Stimulated activated CD8-positive, alpha-beta memory T cell treated with anti-CD3 and anti-CD28 coated beads, Interleukin-7, amount 100 ng/mL, for 1 hour (primary cell): ENCODE results near the gene PCDHA12.
"Not testable (repeated sequence)": the region's sequence is repeated elsewhere in the genome, so short reads cannot be mapped to it uniquely, and the experiment has no call there.

Source experiments
- DNase-seq, 2 donors: peaks; one replicate each; pipeline ENCODE4 v3.0.0-alpha.2; 2020; ENCODE audit warnings: low read depth in 2 of 2

Gene PCDHA12, protein sequence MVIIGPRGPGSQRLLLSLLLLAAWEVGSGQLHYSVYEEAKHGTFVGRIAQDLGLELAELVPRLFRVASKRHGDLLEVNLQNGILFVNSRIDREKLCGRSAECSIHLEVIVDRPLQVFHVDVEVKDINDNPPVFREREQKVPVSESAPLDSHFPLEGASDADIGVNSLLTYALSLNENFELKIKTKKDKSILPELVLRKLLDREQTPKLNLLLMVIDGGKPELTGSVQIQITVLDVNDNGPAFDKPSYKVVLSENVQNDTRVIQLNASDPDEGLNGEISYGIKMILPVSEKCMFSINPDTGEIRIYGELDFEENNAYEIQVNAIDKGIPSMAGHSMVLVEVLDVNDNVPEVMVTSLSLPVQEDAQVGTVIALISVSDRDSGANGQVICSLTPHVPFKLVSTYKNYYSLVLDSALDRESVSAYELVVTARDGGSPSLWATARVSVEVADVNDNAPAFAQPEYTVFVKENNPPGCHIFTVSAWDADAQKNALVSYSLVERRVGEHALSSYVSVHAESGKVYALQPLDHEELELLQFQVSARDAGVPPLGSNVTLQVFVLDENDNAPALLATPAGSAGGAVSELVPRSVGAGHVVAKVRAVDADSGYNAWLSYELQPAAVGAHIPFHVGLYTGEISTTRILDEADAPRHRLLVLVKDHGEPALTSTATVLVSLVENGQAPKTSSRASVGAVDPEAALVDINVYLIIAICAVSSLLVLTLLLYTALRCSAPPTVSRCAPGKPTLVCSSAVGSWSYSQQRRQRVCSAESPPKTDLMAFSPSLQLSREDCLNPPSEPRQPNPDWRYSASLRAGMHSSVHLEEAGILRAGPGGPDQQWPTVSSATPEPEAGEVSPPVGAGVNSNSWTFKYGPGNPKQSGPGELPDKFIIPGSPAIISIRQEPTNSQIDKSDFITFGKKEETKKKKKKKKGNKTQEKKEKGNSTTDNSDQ

DNA sequence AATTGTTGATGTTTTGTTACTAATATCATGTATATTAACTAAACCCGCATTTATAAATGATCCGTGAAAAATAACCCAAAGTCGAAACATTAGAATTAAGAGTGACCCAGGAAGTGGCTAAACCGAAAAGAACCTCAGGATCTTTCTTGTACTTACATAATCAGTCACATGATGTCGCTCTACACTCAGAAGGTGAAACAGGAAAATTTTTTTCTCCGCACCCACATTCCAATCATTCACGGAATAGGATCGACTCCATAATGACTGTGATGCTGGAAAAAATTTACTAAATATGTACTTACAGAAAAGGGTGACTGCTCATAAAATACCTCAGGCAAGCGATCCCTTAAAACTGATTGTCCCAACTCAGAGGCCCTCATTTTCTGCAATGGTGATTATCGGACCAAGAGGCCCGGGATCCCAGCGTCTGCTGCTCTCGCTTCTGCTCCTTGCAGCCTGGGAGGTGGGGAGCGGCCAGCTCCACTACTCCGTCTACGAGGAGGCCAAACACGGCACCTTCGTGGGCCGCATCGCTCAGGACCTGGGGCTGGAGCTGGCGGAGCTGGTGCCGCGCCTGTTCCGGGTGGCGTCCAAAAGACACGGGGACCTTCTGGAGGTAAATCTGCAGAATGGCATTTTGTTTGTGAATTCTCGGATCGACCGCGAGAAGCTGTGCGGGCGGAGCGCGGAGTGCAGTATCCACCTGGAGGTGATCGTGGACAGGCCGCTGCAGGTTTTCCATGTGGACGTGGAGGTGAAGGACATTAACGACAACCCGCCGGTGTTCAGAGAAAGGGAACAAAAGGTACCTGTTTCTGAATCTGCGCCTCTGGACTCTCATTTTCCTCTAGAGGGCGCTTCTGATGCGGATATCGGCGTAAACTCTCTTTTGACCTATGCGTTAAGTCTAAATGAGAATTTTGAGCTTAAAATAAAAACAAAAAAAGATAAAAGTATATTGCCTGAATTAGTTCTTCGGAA is at the start of gene PCDHA12:
Gene PCDHA12 (plus strand): TSS at position 224 of the 981 bp plus-strand sequence. CDS start 165 bp downstream, at position 389.
- DNase-seq = no peak

DNA sequence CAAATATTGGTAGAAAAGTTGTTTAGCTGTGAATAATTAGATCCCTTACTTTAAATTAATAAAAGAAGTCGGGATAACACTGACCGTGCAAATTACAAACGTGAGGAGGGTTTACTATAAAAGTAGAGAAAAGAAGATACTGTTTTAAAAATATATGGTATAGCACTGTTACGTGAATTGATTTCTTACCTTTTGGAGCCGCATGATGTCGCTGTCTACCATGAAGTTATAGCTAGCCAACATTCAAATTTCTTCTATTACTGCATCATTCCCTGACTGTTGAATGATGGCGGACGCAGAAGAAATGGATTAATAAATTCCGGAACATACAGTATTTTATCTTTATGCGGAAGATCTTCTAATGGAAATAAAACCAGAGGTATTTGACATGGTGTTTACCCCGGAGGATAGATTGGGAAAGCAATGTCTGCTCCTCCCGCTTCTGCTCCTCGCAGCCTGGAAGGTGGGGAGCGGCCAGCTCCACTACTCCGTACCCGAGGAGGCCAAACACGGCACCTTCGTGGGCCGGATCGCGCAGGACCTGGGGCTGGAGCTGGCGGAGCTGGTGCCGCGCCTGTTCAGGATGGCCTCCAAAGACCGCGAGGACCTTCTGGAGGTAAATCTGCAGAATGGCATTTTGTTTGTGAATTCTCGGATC is 47.3 kb upstream of the PCDHA12 start, which contains the start of gene PCDHA6:
Gene PCDHA6 (plus strand): TSS at position 257 of the 658 bp plus-strand sequence. CDS start 132 bp downstream, at position 389.
- DNase-seq = no peak

DNA sequence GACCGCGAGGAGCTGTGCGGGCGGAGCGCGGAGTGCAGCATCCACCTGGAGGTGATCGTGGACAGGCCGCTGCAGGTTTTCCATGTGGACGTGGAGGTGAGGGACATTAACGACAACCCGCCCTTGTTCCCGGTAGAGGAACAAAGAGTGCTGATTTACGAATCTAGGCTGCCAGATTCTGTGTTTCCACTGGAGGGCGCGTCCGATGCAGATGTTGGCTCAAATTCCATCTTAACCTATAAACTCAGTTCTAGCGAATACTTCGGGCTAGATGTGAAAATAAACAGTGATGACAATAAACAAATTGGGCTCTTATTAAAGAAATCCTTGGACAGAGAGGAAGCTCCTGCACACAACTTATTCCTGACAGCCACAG is 46.8 kb upstream of the PCDHA12 start:
- DNase-seq = no peak

DNA sequence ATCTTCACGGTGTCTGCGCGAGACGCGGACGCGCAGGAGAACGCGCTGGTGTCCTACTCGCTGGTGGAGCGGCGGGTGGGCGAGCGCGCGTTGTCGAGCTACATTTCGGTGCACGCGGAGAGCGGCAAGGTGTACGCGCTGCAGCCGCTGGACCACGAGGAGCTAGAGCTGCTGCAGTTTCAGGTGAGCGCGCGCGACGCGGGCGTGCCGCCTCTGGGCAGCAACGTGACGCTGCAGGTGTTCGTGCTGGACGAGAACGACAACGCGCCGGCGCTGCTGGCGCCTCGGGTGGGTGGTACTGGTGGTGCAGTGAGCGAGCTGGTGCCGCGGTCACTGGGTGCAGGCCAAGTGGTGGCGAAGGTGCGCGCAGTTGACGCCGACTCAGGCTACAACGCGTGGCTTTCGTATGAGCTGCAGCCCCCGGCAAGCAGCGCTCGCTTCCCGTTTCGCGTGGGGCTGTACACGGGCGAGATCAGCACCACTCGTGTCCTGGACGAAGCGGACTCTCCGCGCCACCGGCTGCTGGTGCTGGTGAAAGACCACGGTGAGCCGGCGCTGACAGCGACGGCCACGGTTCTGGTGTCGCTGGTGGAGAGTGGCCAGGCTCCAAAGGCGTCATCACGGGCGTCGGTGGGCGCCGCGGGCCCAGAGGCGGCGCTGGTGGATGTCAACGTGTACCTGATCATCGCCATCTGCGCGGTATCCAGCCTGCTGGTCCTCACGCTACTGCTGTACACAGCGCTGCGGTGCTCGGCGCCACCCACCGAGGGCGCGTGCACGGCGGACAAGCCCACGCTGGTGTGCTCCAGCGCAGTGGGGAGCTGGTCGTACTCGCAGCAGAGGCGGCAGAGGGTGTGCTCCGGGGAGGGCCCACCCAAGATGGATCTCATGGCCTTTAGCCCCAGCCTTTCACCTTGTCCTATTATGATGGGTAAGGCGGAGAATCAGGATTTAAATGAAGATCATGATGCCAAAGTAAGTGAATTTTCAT is 45.3 kb upstream of the PCDHA12 start:
- not testable (repeated sequence) for DNase-seq

DNA sequence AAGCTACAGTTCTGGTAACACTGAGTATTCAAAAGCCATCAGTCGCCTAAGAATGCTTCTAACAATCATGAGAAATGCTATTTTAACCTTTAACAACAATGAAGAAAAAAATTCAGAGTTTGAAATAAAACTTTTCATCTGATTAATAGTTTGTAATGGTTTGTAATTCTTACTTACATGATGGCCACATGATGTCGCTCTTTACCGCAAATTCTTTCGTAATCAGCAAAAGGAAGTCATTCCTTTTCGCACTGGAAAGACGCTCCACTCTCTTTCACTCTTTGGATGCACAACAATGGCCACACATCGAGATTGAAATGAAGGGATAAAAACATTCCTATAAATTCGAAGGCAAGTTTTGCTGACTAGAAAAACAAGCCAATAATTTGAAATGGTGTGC is 41.1 kb upstream of the PCDHA12 start, which contains the start of gene PCDHA7:
Gene PCDHA7 (plus strand): TSS at position 277 of the 400 bp plus-strand sequence. CDS start 115 bp downstream, at position 392.
- no peak for DNase-seq

DNA sequence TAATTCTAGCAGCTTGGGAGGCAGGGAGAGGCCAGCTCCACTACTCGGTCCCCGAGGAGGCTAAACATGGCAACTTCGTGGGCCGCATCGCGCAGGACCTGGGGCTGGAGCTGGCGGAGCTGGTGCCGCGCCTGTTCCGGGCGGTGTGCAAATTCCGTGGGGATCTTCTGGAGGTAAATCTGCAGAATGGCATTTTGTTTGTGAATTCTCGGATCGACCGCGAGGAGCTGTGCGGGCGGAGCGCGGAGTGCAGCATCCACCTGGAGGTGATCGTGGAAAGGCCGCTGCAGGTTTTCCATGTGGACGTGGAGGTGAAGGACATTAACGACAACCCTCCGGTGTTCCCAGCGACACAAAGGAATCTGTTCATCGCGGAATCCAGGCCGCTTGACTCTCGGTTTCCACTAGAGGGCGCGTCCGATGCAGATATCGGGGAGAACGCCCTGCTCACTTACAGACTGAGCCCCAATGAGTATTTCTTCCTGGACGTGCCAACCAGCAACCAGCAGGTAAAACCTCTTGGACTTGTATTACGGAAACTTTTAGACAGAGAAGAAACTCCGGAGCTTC is 40.6 kb upstream of the PCDHA12 start:
- DNase-seq = not testable (repeated sequence)

DNA sequence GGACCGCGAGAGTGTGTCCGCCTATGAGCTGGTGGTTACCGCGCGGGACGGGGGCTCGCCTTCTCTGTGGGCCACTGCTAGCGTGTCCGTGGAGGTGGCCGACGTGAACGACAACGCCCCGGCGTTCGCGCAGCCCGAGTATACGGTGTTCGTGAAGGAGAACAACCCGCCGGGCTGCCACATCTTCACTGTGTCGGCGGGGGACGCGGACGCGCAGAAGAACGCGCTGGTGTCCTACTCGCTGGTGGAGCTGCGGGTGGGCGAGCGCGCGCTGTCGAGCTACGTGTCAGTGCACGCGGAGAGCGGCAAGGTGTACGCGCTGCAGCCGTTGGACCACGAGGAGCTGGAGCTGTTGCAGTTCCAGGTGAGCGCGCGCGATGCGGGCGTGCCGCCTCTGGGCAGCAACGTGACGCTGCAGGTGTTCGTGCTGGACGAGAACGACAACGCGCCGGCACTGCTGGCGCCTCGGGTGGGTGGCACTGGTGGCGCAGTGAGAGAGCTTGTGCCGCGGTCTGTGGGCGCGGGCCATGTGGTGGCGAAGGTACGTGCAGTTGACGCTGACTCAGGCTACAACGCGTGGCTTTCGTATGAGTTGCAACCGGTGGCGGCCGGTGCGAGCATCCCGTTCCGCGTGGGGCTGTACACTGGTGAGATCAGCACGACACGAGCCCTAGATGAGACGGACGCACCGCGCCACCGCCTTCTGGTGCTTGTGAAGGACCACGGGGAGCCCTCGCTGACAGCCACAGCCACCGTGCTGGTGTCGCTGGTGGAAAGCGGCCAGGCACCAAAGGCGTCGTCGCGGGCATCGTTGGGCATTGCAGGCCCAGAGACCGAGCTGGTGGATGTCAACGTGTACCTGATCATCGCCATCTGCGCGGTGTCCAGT is 39.2 kb upstream of the PCDHA12 start:
- no peak for DNase-seq

DNA sequence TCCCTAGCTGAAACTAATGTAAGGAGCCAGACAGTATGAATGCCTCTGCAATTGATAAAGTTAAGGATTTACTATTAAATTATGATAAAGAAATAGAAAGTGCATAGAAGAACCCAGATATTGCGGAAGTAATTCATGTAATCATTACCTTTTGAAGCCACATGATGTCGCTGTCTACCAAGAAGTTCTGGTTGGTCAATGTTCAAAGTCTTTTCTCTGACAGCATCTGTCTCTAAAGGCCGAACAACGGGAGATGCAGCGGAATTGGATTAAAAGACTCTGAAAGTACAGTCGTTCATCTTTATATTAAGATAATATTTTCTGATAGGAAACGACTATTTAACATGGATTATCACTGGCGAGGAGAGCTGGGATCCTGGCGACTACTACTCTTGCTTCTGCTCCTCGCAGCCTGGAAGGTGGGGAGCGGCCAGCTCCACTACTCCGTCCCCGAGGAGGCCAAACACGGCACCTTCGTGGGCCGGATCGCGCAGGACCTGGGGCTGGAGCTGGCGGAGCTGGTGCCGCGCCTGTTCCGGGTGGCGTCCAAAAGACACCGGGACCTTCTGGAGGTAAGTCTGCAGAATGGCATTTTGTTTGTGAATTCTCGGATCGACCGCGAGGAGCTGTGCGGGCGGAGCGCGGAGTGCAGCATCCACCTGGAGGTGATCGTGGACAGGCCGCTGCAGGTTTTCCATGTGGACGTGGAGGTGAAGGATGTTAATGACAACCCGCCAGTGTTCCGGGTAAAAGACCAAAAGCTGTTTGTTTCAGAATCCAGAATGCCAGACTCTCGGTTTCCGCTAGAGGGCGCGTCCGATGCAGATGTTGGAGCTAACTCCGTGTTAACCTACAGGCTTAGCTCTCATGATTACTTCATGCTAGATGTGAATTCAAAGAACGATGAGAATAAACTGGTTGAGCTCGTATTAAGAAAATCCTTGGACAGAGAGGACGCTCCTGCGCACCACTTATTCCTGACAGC is 33.8 kb upstream of the PCDHA12 start, which contains the start of gene PCDHA8:
Gene PCDHA8 (plus strand): TSS at position 210 of the 985 bp plus-strand sequence. CDS start 135 bp downstream, at position 345.
- DNase-seq = no peak

DNA sequence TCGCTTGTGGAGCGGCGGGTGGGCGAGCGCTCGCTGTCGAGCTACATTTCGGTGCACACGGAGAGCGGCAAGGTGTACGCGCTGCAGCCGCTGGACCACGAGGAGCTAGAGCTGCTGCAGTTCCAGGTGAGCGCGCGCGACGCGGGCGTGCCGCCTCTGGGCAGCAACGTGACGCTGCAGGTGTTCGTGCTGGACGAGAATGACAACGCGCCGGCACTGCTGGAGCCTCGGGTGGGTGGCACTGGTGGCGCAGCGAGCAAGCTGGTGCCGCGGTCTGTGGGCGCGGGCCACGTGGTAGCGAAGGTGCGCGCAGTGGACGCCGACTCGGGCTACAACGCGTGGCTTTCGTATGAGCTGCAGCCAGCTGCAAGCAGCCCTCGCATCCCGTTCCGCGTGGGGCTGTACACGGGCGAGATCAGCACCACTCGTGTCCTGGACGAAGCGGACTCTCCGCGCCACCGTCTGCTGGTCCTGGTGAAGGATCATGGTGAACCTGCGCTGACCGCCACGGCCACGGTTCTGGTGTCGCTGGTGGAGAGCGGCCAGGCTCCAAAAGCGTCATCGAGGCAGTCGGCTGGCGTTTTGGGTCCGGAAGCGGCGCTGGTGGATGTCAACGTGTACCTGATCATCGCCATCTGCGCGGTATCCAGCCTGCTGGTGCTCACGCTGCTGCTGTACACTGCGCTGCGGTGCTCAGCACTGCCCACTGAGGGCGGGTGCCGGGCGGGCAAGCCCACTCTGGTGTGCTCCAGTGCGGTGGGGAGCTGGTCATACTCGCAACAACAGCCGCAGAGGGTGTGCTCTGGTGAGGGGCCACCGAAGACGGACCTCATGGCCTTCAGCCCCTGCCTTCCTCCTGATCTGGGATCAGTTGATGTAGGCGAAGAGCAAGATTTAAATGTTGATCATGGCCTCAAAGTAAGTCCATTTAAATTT is 32.0 kb upstream of the PCDHA12 start:
- no peak for DNase-seq

DNA sequence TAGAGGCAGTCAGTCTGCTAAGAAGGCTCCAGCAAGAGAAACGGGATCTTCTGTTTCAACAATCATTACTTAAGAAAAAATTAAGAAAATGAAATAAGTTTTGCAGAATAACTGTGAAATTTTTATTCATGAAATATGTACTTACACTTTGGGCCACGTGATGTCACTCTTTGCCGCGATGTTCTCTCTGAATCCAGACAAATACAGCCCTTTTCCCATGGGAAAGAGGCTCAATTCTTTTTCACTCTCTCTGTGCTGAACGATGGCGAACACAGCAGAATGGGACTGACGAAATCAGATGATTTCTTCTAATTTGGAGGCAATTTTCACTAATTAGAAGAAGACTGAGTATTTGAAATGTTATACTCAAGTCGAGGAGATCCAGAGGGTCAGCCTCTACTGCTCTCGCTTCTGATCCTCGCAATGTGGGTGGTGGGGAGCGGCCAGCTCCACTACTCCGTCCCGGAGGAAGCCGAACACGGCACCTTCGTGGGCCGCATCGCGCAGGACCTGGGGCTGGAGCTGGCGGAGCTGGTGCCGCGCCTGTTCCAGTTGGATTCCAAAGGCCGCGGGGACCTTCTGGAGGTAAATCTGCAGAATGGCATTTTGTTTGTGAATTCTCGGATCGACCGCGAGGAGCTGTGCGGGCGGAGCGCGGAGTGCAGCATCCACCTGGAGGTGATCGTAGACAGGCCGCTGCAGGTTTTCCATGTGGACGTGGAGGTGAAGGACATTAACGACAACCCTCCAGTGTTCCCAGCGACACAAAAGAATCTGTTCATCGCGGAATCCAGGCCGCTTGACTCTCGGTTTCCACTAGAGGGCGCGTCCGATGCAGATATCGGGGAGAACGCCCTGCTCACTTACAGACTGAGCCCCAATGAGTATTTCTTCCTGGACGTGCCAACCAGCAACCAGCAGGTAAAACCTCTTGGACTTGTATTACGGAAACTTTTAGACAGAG is 26.7 kb upstream of the PCDHA12 start, which contains the start of gene PCDHA9:
Gene PCDHA9 (plus strand): TSS at position 244 of the 964 bp plus-strand sequence. CDS start 114 bp downstream, at position 358.
- not testable (repeated sequence) for DNase-seq

DNA sequence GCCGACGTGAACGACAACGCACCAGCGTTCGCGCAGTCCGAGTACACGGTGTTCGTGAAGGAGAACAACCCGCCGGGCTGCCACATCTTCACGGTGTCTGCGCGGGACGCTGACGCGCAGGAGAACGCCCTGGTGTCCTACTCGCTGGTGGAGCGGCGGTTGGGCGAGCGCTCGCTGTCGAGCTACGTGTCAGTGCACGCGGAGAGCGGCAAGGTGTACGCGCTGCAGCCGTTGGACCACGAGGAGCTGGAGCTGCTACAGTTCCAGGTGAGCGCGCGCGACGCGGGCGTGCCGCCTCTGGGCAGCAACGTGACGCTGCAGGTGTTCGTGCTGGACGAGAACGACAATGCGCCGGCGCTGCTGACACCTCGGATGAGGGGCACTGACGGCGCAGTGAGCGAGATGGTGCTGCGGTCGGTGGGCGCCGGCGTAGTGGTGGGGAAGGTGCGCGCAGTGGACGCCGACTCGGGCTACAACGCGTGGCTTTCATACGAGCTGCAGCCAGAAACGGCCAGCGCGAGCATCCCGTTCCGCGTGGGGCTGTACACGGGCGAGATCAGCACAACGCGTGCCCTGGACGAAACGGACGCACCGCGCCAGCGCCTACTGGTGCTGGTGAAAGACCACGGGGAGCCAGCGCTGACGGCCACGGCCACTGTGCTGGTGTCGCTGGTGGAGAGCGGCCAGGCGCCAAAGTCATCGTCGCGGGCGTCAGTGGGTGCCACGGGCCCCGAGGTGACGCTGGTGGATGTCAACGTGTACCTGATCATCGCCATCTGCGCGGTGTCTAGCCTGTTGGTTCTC is 25.1 kb upstream of the PCDHA12 start:
- not testable (repeated sequence) for DNase-seq

DNA sequence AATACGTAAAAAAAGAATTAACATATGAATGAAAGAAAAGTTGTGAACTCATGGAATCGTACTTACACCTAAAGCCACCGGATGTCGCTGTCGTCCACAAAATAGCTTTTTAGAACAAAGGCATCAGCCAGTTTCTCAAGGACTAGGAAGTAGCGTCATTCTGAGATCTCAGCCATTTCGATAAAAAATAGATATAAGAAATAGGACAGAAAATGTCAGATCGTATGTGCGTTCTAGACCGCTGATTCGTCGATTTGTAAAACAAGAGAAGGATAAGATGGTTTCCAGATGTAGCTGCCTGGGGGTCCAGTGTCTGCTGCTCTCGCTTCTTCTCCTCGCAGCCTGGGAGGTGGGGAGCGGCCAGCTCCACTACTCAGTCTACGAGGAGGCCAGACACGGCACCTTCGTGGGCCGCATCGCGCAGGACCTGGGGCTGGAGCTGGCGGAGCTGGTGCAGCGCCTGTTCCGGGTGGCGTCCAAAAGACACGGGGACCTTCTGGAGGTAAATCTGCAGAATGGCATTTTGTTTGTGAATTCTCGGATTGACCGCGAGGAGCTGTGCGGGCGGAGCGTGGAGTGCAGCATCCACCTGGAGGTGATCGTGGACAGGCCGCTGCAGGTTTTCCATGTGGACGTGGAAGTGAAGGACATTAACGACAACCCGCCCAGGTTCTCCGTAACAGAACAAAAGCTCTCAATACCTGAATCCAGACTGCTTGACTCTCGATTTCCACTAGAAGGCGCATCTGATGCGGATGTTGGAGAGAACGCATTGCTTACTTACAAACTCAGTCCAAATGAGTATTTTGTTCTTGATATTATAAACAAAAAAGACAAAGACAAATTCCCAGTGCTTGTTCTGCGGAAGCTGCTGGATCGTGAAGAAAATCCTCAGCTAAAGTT is 19.1 kb upstream of the PCDHA12 start, which contains the start of gene PCDHA10:
Gene PCDHA10 (plus strand): TSS at position 126 of the 903 bp plus-strand sequence. CDS start 152 bp downstream, at position 278.
- DNase-seq = no peak
